ENCODE measurements around the gene VAV3.

Gene VAV3

GRCh38 chr1:107529511-107530149, 435.4 kb downstream of the VAV3 start:
- Mint-ChIP-seq H3K4me3 (no peak overlapping the region), H3K4me1 (peaks cover 3 to 16% of the 10 kb centered on the region in 2 donors), H3K27me3 (no peaks in the 10 kb centered on the region), H3K36me3 (no peaks in the 10 kb centered on the region), H3K9me3 (no peaks in the 10 kb centered on the region), H3K27ac (no peak overlapping the region)
- ATAC-seq (replicated peaks) (peak; percentile 92 to 97), DNase-seq (peak; percentile 16)

GRCh38 chr1:107526524-107527198, 438.3 kb downstream of the VAV3 start:
- Mint-ChIP-seq H3K27ac (no peak overlapping the region), H3K27me3 (no peaks in the 10 kb centered on the region), H3K4me3 (no peak overlapping the region), H3K4me1 (peaks cover 6 to 23% of the 10 kb centered on the region in 2 donors), H3K36me3 (no peaks in the 10 kb centered on the region), H3K9me3 (no peaks in the 10 kb centered on the region)
- DNase-seq (no peak), ATAC-seq (replicated peaks) (no peak)

GRCh38 chr1:107525961-107526360, 439.0 kb downstream of the VAV3 start:
- Mint-ChIP-seq H3K4me3 (no peak overlapping the region), H3K27me3 (no peaks in the 10 kb centered on the region), H3K9me3 (no peaks in the 10 kb centered on the region), H3K36me3 (no peaks in the 10 kb centered on the region), H3K27ac (no peak overlapping the region), H3K4me1 (peaks cover 6 to 23% of the 10 kb centered on the region in 2 donors)
- DNase-seq = no peak
- no peak for ATAC-seq (replicated peaks)

- Mint-ChIP-seq H3K9me3 (peaks cover 0 to 1% of the 10 kb centered on the region in 2 donors), H3K36me3 (no peaks in the 10 kb centered on the region), H3K4me3 (no peak overlapping the region), H3K4me1 (peaks cover 6 to 23% of the 10 kb centered on the region in 2 donors), H3K27me3 (no peaks in the 10 kb centered on the region), H3K27ac (no peak overlapping the region)
- no peak for ATAC-seq (replicated peaks)
- DNase-seq = no peak
Observed at GRCh38 chr1:107525145-107525544, 439.8 kb downstream of the VAV3 start.

- no peak for DNase-seq
- Mint-ChIP-seq H3K4me3 (no peak overlapping the region), H3K9me3 (peaks cover 0 to 1% of the 10 kb centered on the region in 2 donors), H3K36me3 (no peaks in the 10 kb centered on the region), H3K27me3 (no peaks in the 10 kb centered on the region), H3K27ac (no peak overlapping the region), H3K4me1 (peaks cover 6 to 23% of the 10 kb centered on the region in 2 donors)
- peak in 1 of 2 donors; percentile 16 for ATAC-seq (replicated peaks)
Observed at GRCh38 chr1:107524301-107524700, 440.7 kb downstream of the VAV3 start.

- peaks cover 6 to 23% of the 10 kb centered on the region in 2 donors for H3K4me1 Mint-ChIP-seq
- no peak for ATAC-seq (replicated peaks)
- no peaks in the 10 kb centered on the region for H3K27me3 Mint-ChIP-seq
Observed at GRCh38 chr1:107523736-107524135, 441.2 kb downstream of the VAV3 start.

GRCh38 chr1:107523061-107523460, 441.9 kb downstream of the VAV3 start:
- Mint-ChIP-seq H3K4me1 (peaks cover 6 to 20% of the 10 kb centered on the region in 2 donors), H3K9me3 (peaks cover 0 to 1% of the 10 kb centered on the region in 2 donors)

More at GRCh38 chr1:107523736-107524135, 441.2 kb downstream of the VAV3 start:
- Mint-ChIP-seq H3K27ac (no peak overlapping the region), H3K9me3 (peaks cover 0 to 1% of the 10 kb centered on the region in 2 donors), H3K36me3 (no peaks in the 10 kb centered on the region), H3K4me3 (no peak overlapping the region)
- no peak for DNase-seq

More at GRCh38 chr1:107523061-107523460, 441.9 kb downstream of the VAV3 start:
- ATAC-seq (replicated peaks) (no peak), DNase-seq (no peak)
- H3K36me3 Mint-ChIP-seq = no peaks in the 10 kb centered on the region
- H3K27me3 Mint-ChIP-seq = no peaks in the 10 kb centered on the region
- H3K4me3 Mint-ChIP-seq = no peak overlapping the region
- no peak overlapping the region for H3K27ac Mint-ChIP-seq
